K562 (cell line): ENCODE results near the gene RREB1. TPM values are rescaled to one million over a fixed set of nuclear protein-coding genes. Genes with fewer than 3 reads are reported as not detected.

Experiments
- AFF4 ChIP-seq: sonication (generic); formaldehyde crosslinking; IDR thresholded peaks from 2 replicates; pipeline ENCODE4 v1.8.0; 2023; ENCODE audit warnings: mild to moderate bottlenecking, missing genetic modification reagents
- ETV6 ChIP-seq, 3 experiments: fragments of 150-350 bp in 1 of 3; sonication (generic) in 1 of 3; formaldehyde crosslinking in 1 of 3; IDR thresholded peaks; 2 replicates each; pipeline versions ENCODE4 v1.6.1 to v1.8.0; 2014 to 2022; ENCODE audit warnings: borderline replicate concordance in 2 of 3, low read depth in 2 of 3, antibody characterized with exemption in 1 of 3, low read length in 1 of 3, mild to moderate bottlenecking in 1 of 3, missing genetic modification reagents in 1 of 3
- HDAC2 ChIP-seq: fragments of 450-650 bp; IDR thresholded peaks from 2 replicates; pipeline ENCODE4 v1.6.1; 2016; ENCODE audit warnings: mild to moderate bottlenecking
- KAT7 ChIP-seq: sonication (generic); formaldehyde crosslinking; IDR thresholded peaks from 2 replicates; pipeline ENCODE4 v1.8.0; 2022; ENCODE audit warnings: missing genetic modification reagents, mild to moderate bottlenecking, borderline replicate concordance
- KLF1 ChIP-seq: fragments of 450-650 bp; IDR thresholded peaks from 2 replicates; pipeline ENCODE4 v1.6.1; 2016; ENCODE audit warnings: missing genetic modification characterization, missing compliant biosample characterization
- MIER1 ChIP-seq: fragments of 450-650 bp; IDR thresholded peaks from 2 replicates; pipeline ENCODE4 v1.6.1; 2016; ENCODE audit warnings: antibody characterized with exemption, mild to moderate bottlenecking, low read depth
- SMAD4 ChIP-seq: fragments of 250-450 bp; sonication (Bioruptor Pico); conservative IDR thresholded peaks from 2 replicates; pipeline ENCODE4 v1.8.0; 2021; ENCODE audit warnings: inconsistent platforms, mild to moderate bottlenecking, moderate library complexity
- TCFL5 ChIP-seq: fragments of 250-450 bp; sonication (Bioruptor Pico); conservative IDR thresholded peaks from 2 replicates; pipeline ENCODE4 v1.6.1; 2021; ENCODE audit warnings: mild to moderate bottlenecking, moderate library complexity, matching md5 sums
- THRAP3 ChIP-seq: fragments of 450-650 bp; IDR thresholded peaks from 2 replicates; pipeline ENCODE4 v1.6.1; 2016; ENCODE audit warnings: mild to moderate bottlenecking, inconsistent platforms, borderline replicate concordance
- TRIM28 ChIP-seq: fragments of 450-650 bp; IDR thresholded peaks from 2 replicates; pipeline ENCODE4 v1.6.1; 2017
- ZNF3 ChIP-seq: fragments of 250-450 bp; sonication (Bioruptor Pico); IDR thresholded peaks from 2 replicates; pipeline ENCODE4 v1.5.0; 2021; ENCODE audit warnings: mild to moderate bottlenecking, moderate library complexity
- polyA plus RNA-seq, 8 experiments: library from polyadenylated mRNA; depleted of rRNA in 4 of 8; stranded (reverse) in 5 of 8; unstranded in 3 of 8; fragments of >200 nt; fragmentation: Nextera tagmentation in 2 of 8; fragmentation: Illumina TruSeq in 1 of 8; extraction: Ambion mirVana in 2 of 8; extraction: Trizol in 1 of 8; gene quantifications; 2 replicates each; pipeline versions ENCODE4 v1.2.1 to v1.2.3, GENCODE V29; 2011 to 2014; ENCODE audit warnings: inconsistent platforms in 1 of 8, missing spikeins in 1 of 8
- total RNA-seq, 7 experiments: library from RNA; depleted of rRNA in 6 of 7; stranded (reverse); fragments of >200 nt in 6 of 7; fragmentation: Illumina TruSeq in 2 of 7; extraction: Trizol in 2 of 7; gene quantifications; 2 replicates each; pipeline versions ENCODE4 v1.2.1 to v1.2.3, GENCODE V29; 2011 to 2021; ENCODE audit warnings: low replicate concordance in 1 of 7
- TF ChIP-seq, protein P1 (sequence below): sonication (generic); formaldehyde crosslinking; IDR thresholded peaks from 2 replicates; pipeline ENCODE4 v1.8.0; 2022; ENCODE audit warnings: mild to moderate bottlenecking, missing genetic modification reagents
- TF ChIP-seq, protein P2 (sequence below): fragments of 450-650 bp; IDR thresholded peaks from 2 replicates; pipeline ENCODE4 v1.6.1; 2017; ENCODE audit warnings: antibody characterized with exemption, mild to moderate bottlenecking

Gene RREB1
- total and polyA plus RNA-seq, 9 of the 15 experiments (the other 6 are each of a cell fraction or from before 2014, with no cell fraction given), result 3.3 to 64.2 (median 19.3) TPM

DNA sequence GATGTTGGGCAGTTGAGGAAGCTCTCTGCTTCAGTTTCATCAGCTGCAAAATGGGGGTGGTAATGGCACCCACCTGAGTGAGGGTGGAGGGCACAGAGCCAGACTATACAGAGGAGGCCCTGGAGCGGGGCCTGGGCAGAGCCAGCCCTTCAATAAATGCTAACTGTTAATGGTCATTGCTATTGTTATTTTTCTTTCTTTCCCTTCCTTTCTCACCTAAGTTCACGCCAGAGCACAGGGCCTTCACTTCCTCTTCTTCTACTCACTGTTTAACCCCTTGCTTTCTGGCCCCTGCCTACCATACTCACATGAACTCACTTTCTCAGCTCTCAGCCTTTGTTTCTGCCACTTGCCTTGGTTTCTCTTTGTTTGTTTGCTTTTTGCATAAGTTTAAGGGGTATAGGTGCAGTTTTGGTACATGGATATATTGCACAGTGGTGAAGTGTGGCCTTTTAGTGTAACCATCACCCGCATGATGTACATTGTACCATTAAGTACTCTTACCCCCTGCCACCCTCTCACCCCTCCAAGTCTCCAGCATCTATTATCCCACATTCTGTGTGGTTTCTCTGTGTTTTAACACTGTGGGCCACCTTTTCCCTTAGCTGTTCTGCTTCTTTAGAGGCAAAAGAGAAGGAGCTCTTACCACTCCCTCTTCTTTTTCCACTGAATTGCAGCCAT is 7.5 kb upstream of the RREB1 start (continued):
- TF ChIP-seq, protein P1, sequence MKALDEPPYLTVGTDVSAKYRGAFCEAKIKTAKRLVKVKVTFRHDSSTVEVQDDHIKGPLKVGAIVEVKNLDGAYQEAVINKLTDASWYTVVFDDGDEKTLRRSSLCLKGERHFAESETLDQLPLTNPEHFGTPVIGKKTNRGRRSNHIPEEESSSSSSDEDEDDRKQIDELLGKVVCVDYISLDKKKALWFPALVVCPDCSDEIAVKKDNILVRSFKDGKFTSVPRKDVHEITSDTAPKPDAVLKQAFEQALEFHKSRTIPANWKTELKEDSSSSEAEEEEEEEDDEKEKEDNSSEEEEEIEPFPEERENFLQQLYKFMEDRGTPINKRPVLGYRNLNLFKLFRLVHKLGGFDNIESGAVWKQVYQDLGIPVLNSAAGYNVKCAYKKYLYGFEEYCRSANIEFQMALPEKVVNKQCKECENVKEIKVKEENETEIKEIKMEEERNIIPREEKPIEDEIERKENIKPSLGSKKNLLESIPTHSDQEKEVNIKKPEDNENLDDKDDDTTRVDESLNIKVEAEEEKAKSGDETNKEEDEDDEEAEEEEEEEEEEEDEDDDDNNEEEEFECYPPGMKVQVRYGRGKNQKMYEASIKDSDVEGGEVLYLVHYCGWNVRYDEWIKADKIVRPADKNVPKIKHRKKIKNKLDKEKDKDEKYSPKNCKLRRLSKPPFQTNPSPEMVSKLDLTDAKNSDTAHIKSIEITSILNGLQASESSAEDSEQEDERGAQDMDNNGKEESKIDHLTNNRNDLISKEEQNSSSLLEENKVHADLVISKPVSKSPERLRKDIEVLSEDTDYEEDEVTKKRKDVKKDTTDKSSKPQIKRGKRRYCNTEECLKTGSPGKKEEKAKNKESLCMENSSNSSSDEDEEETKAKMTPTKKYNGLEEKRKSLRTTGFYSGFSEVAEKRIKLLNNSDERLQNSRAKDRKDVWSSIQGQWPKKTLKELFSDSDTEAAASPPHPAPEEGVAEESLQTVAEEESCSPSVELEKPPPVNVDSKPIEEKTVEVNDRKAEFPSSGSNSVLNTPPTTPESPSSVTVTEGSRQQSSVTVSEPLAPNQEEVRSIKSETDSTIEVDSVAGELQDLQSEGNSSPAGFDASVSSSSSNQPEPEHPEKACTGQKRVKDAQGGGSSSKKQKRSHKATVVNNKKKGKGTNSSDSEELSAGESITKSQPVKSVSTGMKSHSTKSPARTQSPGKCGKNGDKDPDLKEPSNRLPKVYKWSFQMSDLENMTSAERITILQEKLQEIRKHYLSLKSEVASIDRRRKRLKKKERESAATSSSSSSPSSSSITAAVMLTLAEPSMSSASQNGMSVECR (CRISPR knock-in tag), result peak; percentile 37; the same call in 1 of the 2 replicates
- TF ChIP-seq AFF4 (CRISPR knock-in tag), result peak; percentile 52; the same call in 1 of the 2 replicates
- 0 out of 2 replicates have a peak, but pooled peaks have one; percentile 12 for TF ChIP-seq HDAC2
- TF ChIP-seq, protein P2, sequence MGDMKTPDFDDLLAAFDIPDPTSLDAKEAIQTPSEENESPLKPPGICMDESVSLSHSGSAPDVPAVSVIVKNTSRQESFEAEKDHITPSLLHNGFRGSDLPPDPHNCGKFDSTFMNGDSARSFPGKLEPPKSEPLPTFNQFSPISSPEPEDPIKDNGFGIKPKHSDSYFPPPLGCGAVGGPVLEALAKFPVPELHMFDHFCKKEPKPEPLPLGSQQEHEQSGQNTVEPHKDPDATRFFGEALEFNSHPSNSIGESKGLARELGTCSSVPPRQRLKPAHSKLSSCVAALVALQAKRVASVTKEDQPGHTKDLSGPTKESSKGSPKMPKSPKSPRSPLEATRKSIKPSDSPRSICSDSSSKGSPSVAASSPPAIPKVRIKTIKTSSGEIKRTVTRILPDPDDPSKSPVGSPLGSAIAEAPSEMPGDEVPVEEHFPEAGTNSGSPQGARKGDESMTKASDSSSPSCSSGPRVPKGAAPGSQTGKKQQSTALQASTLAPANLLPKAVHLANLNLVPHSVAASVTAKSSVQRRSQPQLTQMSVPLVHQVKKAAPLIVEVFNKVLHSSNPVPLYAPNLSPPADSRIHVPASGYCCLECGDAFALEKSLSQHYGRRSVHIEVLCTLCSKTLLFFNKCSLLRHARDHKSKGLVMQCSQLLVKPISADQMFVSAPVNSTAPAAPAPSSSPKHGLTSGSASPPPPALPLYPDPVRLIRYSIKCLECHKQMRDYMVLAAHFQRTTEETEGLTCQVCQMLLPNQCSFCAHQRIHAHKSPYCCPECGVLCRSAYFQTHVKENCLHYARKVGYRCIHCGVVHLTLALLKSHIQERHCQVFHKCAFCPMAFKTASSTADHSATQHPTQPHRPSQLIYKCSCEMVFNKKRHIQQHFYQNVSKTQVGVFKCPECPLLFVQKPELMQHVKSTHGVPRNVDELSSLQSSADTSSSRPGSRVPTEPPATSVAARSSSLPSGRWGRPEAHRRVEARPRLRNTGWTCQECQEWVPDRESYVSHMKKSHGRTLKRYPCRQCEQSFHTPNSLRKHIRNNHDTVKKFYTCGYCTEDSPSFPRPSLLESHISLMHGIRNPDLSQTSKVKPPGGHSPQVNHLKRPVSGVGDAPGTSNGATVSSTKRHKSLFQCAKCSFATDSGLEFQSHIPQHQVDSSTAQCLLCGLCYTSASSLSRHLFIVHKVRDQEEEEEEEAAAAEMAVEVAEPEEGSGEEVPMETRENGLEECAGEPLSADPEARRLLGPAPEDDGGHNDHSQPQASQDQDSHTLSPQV, result 0 out of 2 replicates have a peak, but pooled peaks have one; percentile 20
- TF ChIP-seq MIER1, result peak; percentile 17; the same call in 1 of the 2 replicates
- 0 out of 2 replicates have a peak, but pooled peaks have one; percentile 33 for TF ChIP-seq KAT7 (CRISPR knock-in tag)
- peak; percentile 75; the same call in 1 of the 2 replicates for TF ChIP-seq SMAD4 (CRISPR knock-in tag)
- TF ChIP-seq THRAP3, result no peak
- no peak for TF ChIP-seq TCFL5 (CRISPR knock-in tag)
- TF ChIP-seq TRIM28, result no peak
- no peak for TF ChIP-seq ETV6 (IDR thresholded peaks at IDR 0.05; ENCODE audit: borderline replicate concordance in 1 of 2, low read depth in 2 of 2, low read length in 1 of 2)
- no peak for TF ChIP-seq ETV6 (CRISPR knock-in tag; IDR thresholded peaks at IDR 0.05; ENCODE audit: borderline replicate concordance)
- no peak for TF ChIP-seq ZNF3 (CRISPR knock-in tag)
- no peak for TF ChIP-seq KLF1
